ENCODE measurements around the gene ANKRD13A.
A peak's percentile ranks its signal among the peaks of the same experiment; 100 is the strongest.

DNA sequence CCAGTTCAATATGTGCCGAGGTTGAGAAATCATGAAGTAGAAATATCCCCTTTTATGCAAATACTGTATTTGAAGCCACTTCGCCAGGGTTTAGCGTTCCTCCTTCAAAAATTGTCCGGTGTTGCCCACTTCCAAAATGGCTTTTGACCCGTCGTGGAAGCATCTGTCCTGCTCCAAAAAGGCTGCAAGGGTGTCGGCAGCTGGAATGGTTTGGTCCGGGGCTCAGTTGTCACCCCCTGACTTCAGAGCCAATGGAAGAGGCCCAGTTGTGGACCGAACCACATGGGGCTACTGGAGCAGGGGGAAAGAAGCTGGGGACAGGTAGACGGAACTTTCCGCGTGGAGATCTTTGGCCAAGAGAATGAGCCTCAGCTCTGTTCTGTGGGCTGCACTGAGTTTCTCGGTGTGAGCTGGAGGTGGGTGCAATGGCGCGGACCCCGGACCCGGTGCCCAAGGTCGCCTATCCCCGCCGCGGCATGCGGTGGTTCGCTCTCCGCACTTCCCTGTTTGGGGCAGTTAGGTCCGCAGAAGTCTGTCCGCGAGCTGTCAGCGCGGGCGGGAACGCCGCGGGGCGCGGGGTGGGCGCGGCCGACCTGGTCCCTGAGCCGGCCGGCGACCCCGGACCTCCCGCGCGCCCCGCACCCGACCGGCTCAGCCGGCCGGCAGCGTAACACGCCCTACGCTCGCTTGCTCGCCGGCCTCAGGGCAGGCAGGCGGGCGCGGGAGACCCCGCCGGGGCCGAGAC, at the start of gene ANKRD13A:
- TF ChIP-seq, protein P1, sequence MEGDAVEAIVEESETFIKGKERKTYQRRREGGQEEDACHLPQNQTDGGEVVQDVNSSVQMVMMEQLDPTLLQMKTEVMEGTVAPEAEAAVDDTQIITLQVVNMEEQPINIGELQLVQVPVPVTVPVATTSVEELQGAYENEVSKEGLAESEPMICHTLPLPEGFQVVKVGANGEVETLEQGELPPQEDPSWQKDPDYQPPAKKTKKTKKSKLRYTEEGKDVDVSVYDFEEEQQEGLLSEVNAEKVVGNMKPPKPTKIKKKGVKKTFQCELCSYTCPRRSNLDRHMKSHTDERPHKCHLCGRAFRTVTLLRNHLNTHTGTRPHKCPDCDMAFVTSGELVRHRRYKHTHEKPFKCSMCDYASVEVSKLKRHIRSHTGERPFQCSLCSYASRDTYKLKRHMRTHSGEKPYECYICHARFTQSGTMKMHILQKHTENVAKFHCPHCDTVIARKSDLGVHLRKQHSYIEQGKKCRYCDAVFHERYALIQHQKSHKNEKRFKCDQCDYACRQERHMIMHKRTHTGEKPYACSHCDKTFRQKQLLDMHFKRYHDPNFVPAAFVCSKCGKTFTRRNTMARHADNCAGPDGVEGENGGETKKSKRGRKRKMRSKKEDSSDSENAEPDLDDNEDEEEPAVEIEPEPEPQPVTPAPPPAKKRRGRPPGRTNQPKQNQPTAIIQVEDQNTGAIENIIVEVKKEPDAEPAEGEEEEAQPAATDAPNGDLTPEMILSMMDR (IDR thresholded peaks at IDR 0.05): peak in 2 of 6 experiments; percentile 7 to 30
- peak; percentile 90 to 98 for TF ChIP-seq POLR2A (IDR thresholded peaks at IDR 0.05)
